ENCODE results near the gene RGS7.

RGS7 gene

GRCh38 chr1:241266121-241266520 is 90.9 kb downstream of the RGS7 start:
- H3K4me3 ChIP-seq (ENCODE audit: low read length), result no peak overlapping the region
- H3K36me3 ChIP-seq (ENCODE audit: insufficient read depth, low read length), result no peaks in the 10 kb centered on the region
- H3K9me3 ChIP-seq (replicated peaks; ENCODE audit: low read length), result no peaks in the 10 kb centered on the region
- no peak overlapping the region for H3K4me2 ChIP-seq (ENCODE audit: low read length)
- no peaks in the 10 kb centered on the region for H3K27me3 ChIP-seq (ENCODE audit: control insufficient read depth, insufficient read depth, low read length)
- peaks cover 15% of the 10 kb centered on the region for H3K4me1 ChIP-seq (ENCODE audit: control insufficient read depth, insufficient read depth, low read length)
- no peak overlapping the region for H3K9ac ChIP-seq (ENCODE audit: low read depth, low read length)

- Histone ChIP-seq H3K4me3 (ENCODE audit: low read length) (no peak overlapping the region), H3K4me1 (ENCODE audit: control insufficient read depth, insufficient read depth, low read length) (peaks cover 15% of the 10 kb centered on the region), H3K4me2 (ENCODE audit: low read length) (no peak overlapping the region), H3K9ac (ENCODE audit: low read depth, low read length) (no peak overlapping the region), H3K9me3 (replicated peaks; ENCODE audit: low read length) (no peaks in the 10 kb centered on the region), H3K36me3 (ENCODE audit: insufficient read depth, low read length) (no peaks in the 10 kb centered on the region), H3K27me3 (ENCODE audit: control insufficient read depth, insufficient read depth, low read length) (no peaks in the 10 kb centered on the region)
Observed at GRCh38 chr1:241265428-241265827, 91.6 kb downstream of the RGS7 start.

- Histone ChIP-seq H3K27me3 (ENCODE audit: control insufficient read depth, insufficient read depth, low read length) (no peaks in the 10 kb centered on the region), H3K4me3 (ENCODE audit: low read length) (no peak overlapping the region), H3K4me2 (ENCODE audit: low read length) (no peak overlapping the region), H3K4me1 (ENCODE audit: control insufficient read depth, insufficient read depth, low read length) (peaks cover 15% of the 10 kb centered on the region), H3K9ac (ENCODE audit: low read depth, low read length) (no peak overlapping the region), H3K36me3 (ENCODE audit: insufficient read depth, low read length) (no peaks in the 10 kb centered on the region), H3K9me3 (replicated peaks; ENCODE audit: low read length) (no peaks in the 10 kb centered on the region)
Observed at GRCh38 chr1:241263346-241263745, 93.7 kb downstream of the RGS7 start.

GRCh38 chr1:241253471-241253870 is 103.5 kb downstream of the RGS7 start:
- Histone ChIP-seq H3K27me3 (ENCODE audit: control insufficient read depth, insufficient read depth, low read length) (no peaks in the 10 kb centered on the region), H3K9ac (ENCODE audit: low read depth, low read length) (no peak overlapping the region), H3K36me3 (ENCODE audit: insufficient read depth, low read length) (no peaks in the 10 kb centered on the region), H3K4me2 (ENCODE audit: low read length) (peak overlapping the region; percentile 21), H3K4me1 (ENCODE audit: control insufficient read depth, insufficient read depth, low read length) (peaks cover 16% of the 10 kb centered on the region), H3K9me3 (replicated peaks; ENCODE audit: low read length) (no peaks in the 10 kb centered on the region), H3K4me3 (ENCODE audit: low read length) (peak overlapping the region; percentile 13)

GRCh38 chr1:241250465-241250864 is 106.5 kb downstream of the RGS7 start:
- H3K36me3 ChIP-seq (ENCODE audit: insufficient read depth, low read length), result no peaks in the 10 kb centered on the region
- peaks cover 16% of the 10 kb centered on the region for H3K4me1 ChIP-seq (ENCODE audit: control insufficient read depth, insufficient read depth, low read length)
- H3K4me2 ChIP-seq (ENCODE audit: low read length), result no peak overlapping the region
- no peaks in the 10 kb centered on the region for H3K9me3 ChIP-seq (replicated peaks; ENCODE audit: low read length)
- H3K27me3 ChIP-seq (ENCODE audit: control insufficient read depth, insufficient read depth, low read length), result no peaks in the 10 kb centered on the region
- no peak overlapping the region for H3K4me3 ChIP-seq (ENCODE audit: low read length)
- no peak overlapping the region for H3K9ac ChIP-seq (ENCODE audit: low read depth, low read length)

- H3K4me2 ChIP-seq (ENCODE audit: low read length), result no peak overlapping the region
- no peak overlapping the region for H3K9ac ChIP-seq (ENCODE audit: low read depth, low read length)
Observed at GRCh38 chr1:241240069-241240468, 116.9 kb downstream of the RGS7 start.

GRCh38 chr1:241237873-241238272 is 119.1 kb downstream of the RGS7 start:
- Histone ChIP-seq H3K27me3 (ENCODE audit: control insufficient read depth, insufficient read depth, low read length) (no peaks in the 10 kb centered on the region), H3K9ac (ENCODE audit: low read depth, low read length) (no peak overlapping the region), H3K4me2 (ENCODE audit: low read length) (no peak overlapping the region), H3K36me3 (ENCODE audit: insufficient read depth, low read length) (no peaks in the 10 kb centered on the region), H3K4me3 (ENCODE audit: low read length) (no peak overlapping the region), H3K9me3 (replicated peaks; ENCODE audit: low read length) (no peaks in the 10 kb centered on the region), H3K4me1 (ENCODE audit: control insufficient read depth, insufficient read depth, low read length) (peaks cover 4% of the 10 kb centered on the region)

More at GRCh38 chr1:241240069-241240468, 116.9 kb downstream of the RGS7 start:
- Histone ChIP-seq H3K36me3 (ENCODE audit: insufficient read depth, low read length) (no peaks in the 10 kb centered on the region), H3K4me1 (ENCODE audit: control insufficient read depth, insufficient read depth, low read length) (peaks cover 4% of the 10 kb centered on the region), H3K9me3 (replicated peaks; ENCODE audit: low read length) (no peaks in the 10 kb centered on the region), H3K27me3 (ENCODE audit: control insufficient read depth, insufficient read depth, low read length) (no peaks in the 10 kb centered on the region), H3K4me3 (ENCODE audit: low read length) (no peak overlapping the region)

- no peaks in the 10 kb centered on the region for H3K27me3 ChIP-seq (ENCODE audit: control insufficient read depth, insufficient read depth, low read length)
- H3K9ac ChIP-seq (ENCODE audit: low read depth, low read length), result no peak overlapping the region
- H3K4me2 ChIP-seq (ENCODE audit: low read length), result no peak overlapping the region
- peaks cover 4% of the 10 kb centered on the region for H3K4me1 ChIP-seq (ENCODE audit: control insufficient read depth, insufficient read depth, low read length)
- H3K9me3 ChIP-seq (replicated peaks; ENCODE audit: low read length), result no peaks in the 10 kb centered on the region
- H3K36me3 ChIP-seq (ENCODE audit: insufficient read depth, low read length), result no peaks in the 10 kb centered on the region
- H3K4me3 ChIP-seq (ENCODE audit: low read length), result no peak overlapping the region
Observed at GRCh38 chr1:241235256-241235897, 121.6 kb downstream of the RGS7 start.

GRCh38 chr1:241229711-241230110 is 127.3 kb downstream of the RGS7 start:
- Histone ChIP-seq H3K27me3 (ENCODE audit: control insufficient read depth, insufficient read depth, low read length) (no peaks in the 10 kb centered on the region), H3K4me1 (ENCODE audit: control insufficient read depth, insufficient read depth, low read length) (peaks cover 4% of the 10 kb centered on the region), H3K9ac (ENCODE audit: low read depth, low read length) (no peak overlapping the region), H3K4me2 (ENCODE audit: low read length) (peak overlapping the region; percentile 52), H3K4me3 (ENCODE audit: low read length) (no peak overlapping the region), H3K9me3 (replicated peaks; ENCODE audit: low read length) (no peaks in the 10 kb centered on the region), H3K36me3 (ENCODE audit: insufficient read depth, low read length) (no peaks in the 10 kb centered on the region)

- Histone ChIP-seq H3K9me3 (replicated peaks; ENCODE audit: low read length) (no peaks in the 10 kb centered on the region), H3K4me2 (ENCODE audit: low read length) (peak overlapping the region; percentile 52), H3K27me3 (ENCODE audit: control insufficient read depth, insufficient read depth, low read length) (no peaks in the 10 kb centered on the region), H3K4me1 (ENCODE audit: control insufficient read depth, insufficient read depth, low read length) (peaks cover 4% of the 10 kb centered on the region), H3K4me3 (ENCODE audit: low read length) (peak overlapping the region; percentile 5), H3K36me3 (ENCODE audit: insufficient read depth, low read length) (no peaks in the 10 kb centered on the region), H3K9ac (ENCODE audit: low read depth, low read length) (no peak overlapping the region)
Observed at GRCh38 chr1:241229216-241229615, 127.8 kb downstream of the RGS7 start.

GRCh38 chr1:241228339-241228738 is 128.7 kb downstream of the RGS7 start:
- Histone ChIP-seq H3K4me3 (ENCODE audit: low read length) (no peak overlapping the region), H3K9me3 (replicated peaks; ENCODE audit: low read length) (no peaks in the 10 kb centered on the region), H3K4me2 (ENCODE audit: low read length) (no peak overlapping the region), H3K36me3 (ENCODE audit: insufficient read depth, low read length) (no peaks in the 10 kb centered on the region), H3K4me1 (ENCODE audit: control insufficient read depth, insufficient read depth, low read length) (peaks cover 4% of the 10 kb centered on the region), H3K27me3 (ENCODE audit: control insufficient read depth, insufficient read depth, low read length) (no peaks in the 10 kb centered on the region), H3K9ac (ENCODE audit: low read depth, low read length) (no peak overlapping the region)

GRCh38 chr1:241225741-241226140 is 131.3 kb downstream of the RGS7 start:
- no peaks in the 10 kb centered on the region for H3K9me3 ChIP-seq (replicated peaks; ENCODE audit: low read length)
- H3K27me3 ChIP-seq (ENCODE audit: control insufficient read depth, insufficient read depth, low read length), result no peaks in the 10 kb centered on the region
- H3K9ac ChIP-seq (ENCODE audit: low read depth, low read length), result no peak overlapping the region
- no peaks in the 10 kb centered on the region for H3K36me3 ChIP-seq (ENCODE audit: insufficient read depth, low read length)
- no peak overlapping the region for H3K4me3 ChIP-seq (ENCODE audit: low read length)
- no peak overlapping the region for H3K4me2 ChIP-seq (ENCODE audit: low read length)
- H3K4me1 ChIP-seq (ENCODE audit: control insufficient read depth, insufficient read depth, low read length), result peaks cover 4% of the 10 kb centered on the region
